Hepatic stellate cell (primary cell): ENCODE results near the gene LPAR2.

Source experiments
- DNase-seq: peaks from one replicate; pipeline ENCODE4 v3.0.0; 2011; ENCODE audit warnings: low spot score

LPAR2 gene

GRCh38 chr19:19653597-19654147 is 25.7 kb upstream of the LPAR2 start:
- DNase-seq, result no peak

GRCh38 chr19:19652482-19653295 is 24.7 kb upstream of the LPAR2 start:
- DNase-seq, result no peak

- no peak for DNase-seq
Observed at GRCh38 chr19:19651076-19651475, 23.1 kb upstream of the LPAR2 start.

- no peak for DNase-seq
Observed at GRCh38 chr19:19650331-19650730, 22.3 kb upstream of the LPAR2 start.

- DNase-seq, result no peak
Observed at GRCh38 chr19:19649580-19649995, 21.6 kb upstream of the LPAR2 start.

- DNase-seq, result no peak
Observed at GRCh38 chr19:19649155-19649554, 21.1 kb upstream of the LPAR2 start.

- DNase-seq, result no peak
Observed at GRCh38 chr19:19647037-19647835, 19.2 kb upstream of the LPAR2 start.

GRCh38 chr19:19645233-19645870 is 17.3 kb upstream of the LPAR2 start:
- DNase-seq, result no peak

- DNase-seq, result no peak
Observed at GRCh38 chr19:19644054-19644388, 16.0 kb upstream of the LPAR2 start.

- peak; percentile 83 for DNase-seq
Observed at GRCh38 chr19:19643158-19644053, 15.4 kb upstream of the LPAR2 start, which contains the start of gene GMIP. Gene GMIP (minus strand): TSS chr19:19643657. CDS start chr19:19643529, 128 bp downstream.

- DNase-seq, result peak; percentile 57
Observed at GRCh38 chr19:19642506-19643157, 14.6 kb upstream of the LPAR2 start.

GRCh38 chr19:19637523-19638251 is 9.7 kb upstream of the LPAR2 start:
- no peak for DNase-seq

- no peak for DNase-seq
Observed at GRCh38 chr19:19637186-19637522, 9.1 kb upstream of the LPAR2 start.

- no peak for DNase-seq
Observed at GRCh38 chr19:19636573-19637185, 8.7 kb upstream of the LPAR2 start.

GRCh38 chr19:19635313-19635702 is 7.3 kb upstream of the LPAR2 start:
- no peak for DNase-seq

- no peak for DNase-seq
Observed at GRCh38 chr19:19634516-19635312, 6.7 kb upstream of the LPAR2 start.

- no peak for DNase-seq
Observed at GRCh38 chr19:19633711-19634515, 5.9 kb upstream of the LPAR2 start.

GRCh38 chr19:19632661-19633060 is 4.6 kb upstream of the LPAR2 start:
- DNase-seq, result no peak
